Urinary bladder (tissue), 2 donors: ENCODE measurements around the gene MTUS2. TPM values are rescaled to one million over a fixed set of nuclear protein-coding genes. Genes with fewer than 3 reads are reported as not detected.

Source experiments
- polyA plus RNA-seq: library from polyadenylated mRNA; stranded (reverse); fragments of 200-250 nt; gene quantifications from one replicate; pipeline ENCODE4 v1.2.3, GENCODE V29; 2013
- small RNA-seq: library from RNA; depleted of rRNA; stranded (forward); fragments of <200 nt; gene quantifications from one replicate; pipeline ENCODE3, GENCODE V24; 2014
- total RNA-seq: library from RNA; depleted of rRNA; stranded (reverse); fragments of >200 nt; gene quantifications from one replicate; pipeline ENCODE4 v1.2.3, GENCODE V29; 2014
- donor health status: healthy.

MTUS2 gene
- total and polyA plus RNA-seq, 2 donors: 0.25 to 1.4 TPM

Small RNA genes within 50 kb of the gene (small RNA-seq; reads per million reads assigned to genes)
- gene AL359741.1: not detected

Other genes with a start within 250 kb of the MTUS2 start
- 49.6 TPM for gene POMP, start 161.2 kb upstream of the MTUS2 start, total RNA-seq
- gene POMP, start 161.2 kb upstream of the MTUS2 start, polyA plus RNA-seq: 59.6 TPM
- gene SLC46A3, start 101.4 kb upstream of the MTUS2 start, total RNA-seq: 6.5 TPM
- gene SLC46A3, start 101.4 kb upstream of the MTUS2 start, polyA plus RNA-seq: 11.3 TPM